Neural cell (in vitro differentiated cells): ENCODE results near the gene FAM83F.

ENCODE experiments used
- EP300 ChIP-seq: fragments of 450-650 bp; conservative IDR thresholded peaks from 2 replicates; pipeline ENCODE4 v1.6.1; 2014; ENCODE audit warnings: antibody characterized with exemption, mild to moderate bottlenecking, moderate library complexity; ENCODE audit not compliant: poor library complexity, severe bottlenecking
- EZH2 ChIP-seq: fragments of 200-600, 300-800 bp; shearing (Covaris generic), sonication (generic); IDR thresholded peaks from 2 replicates; pipeline ENCODE4 v1.6.1; 2014; ENCODE audit warnings: antibody characterized with exemption, low read length, borderline replicate concordance, mild to moderate bottlenecking; ENCODE audit not compliant: insufficient read depth, poor library complexity, severe bottlenecking
- POLR2AphosphoS5 ChIP-seq: IDR thresholded peaks from 2 replicates; pipeline ENCODE4 v1.6.1; 2012
- SMC3 ChIP-seq: fragments of 450-650 bp; conservative IDR thresholded peaks from 2 replicates; pipeline ENCODE4 v1.6.1; 2014; ENCODE audit warnings: antibody characterized with exemption, mild to moderate bottlenecking, moderate library complexity; ENCODE audit not compliant: poor library complexity
- TAF1 ChIP-seq: IDR thresholded peaks from 2 replicates; pipeline ENCODE4 v1.6.1; 2012; ENCODE audit warnings: low read depth
- TF ChIP-seq, protein P1 (sequence below): fragments of 450-650 bp; IDR thresholded peaks from 2 replicates; pipeline ENCODE4 v1.5.1; 2014; ENCODE audit warnings: antibody characterized with exemption, mild to moderate bottlenecking, moderate library complexity; ENCODE audit not compliant: poor library complexity, severe bottlenecking
- TF ChIP-seq, protein P2 (sequence below): IDR thresholded peaks from 2 replicates; pipeline ENCODE4 v1.6.1; 2012; ENCODE audit warnings: borderline replicate concordance

DNA sequence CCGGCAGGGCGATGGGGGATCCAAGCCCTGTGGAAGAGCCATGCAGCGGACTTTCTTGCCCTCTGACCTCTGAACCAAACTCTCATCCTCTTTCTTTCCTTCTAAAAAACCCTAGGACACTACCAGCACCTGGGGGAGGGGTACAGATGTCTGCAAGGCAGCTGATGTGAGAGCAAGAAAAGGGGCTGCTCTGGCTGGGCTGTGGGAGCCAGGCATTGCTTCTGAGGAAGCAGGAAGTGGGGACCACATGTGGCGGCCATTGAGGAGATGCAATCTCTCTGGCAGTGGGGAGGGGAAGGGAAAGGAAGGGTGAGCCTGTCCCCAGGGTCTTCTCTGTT is 36.0 kb downstream of the FAM83F start:
- TF ChIP-seq, protein P1, sequence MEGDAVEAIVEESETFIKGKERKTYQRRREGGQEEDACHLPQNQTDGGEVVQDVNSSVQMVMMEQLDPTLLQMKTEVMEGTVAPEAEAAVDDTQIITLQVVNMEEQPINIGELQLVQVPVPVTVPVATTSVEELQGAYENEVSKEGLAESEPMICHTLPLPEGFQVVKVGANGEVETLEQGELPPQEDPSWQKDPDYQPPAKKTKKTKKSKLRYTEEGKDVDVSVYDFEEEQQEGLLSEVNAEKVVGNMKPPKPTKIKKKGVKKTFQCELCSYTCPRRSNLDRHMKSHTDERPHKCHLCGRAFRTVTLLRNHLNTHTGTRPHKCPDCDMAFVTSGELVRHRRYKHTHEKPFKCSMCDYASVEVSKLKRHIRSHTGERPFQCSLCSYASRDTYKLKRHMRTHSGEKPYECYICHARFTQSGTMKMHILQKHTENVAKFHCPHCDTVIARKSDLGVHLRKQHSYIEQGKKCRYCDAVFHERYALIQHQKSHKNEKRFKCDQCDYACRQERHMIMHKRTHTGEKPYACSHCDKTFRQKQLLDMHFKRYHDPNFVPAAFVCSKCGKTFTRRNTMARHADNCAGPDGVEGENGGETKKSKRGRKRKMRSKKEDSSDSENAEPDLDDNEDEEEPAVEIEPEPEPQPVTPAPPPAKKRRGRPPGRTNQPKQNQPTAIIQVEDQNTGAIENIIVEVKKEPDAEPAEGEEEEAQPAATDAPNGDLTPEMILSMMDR: no peak
- TF ChIP-seq POLR2AphosphoS5 (no peak), EZH2 (no peak), TAF1 (no peak), EP300 (no peak), SMC3 (no peak)
- TF ChIP-seq, protein P2, sequence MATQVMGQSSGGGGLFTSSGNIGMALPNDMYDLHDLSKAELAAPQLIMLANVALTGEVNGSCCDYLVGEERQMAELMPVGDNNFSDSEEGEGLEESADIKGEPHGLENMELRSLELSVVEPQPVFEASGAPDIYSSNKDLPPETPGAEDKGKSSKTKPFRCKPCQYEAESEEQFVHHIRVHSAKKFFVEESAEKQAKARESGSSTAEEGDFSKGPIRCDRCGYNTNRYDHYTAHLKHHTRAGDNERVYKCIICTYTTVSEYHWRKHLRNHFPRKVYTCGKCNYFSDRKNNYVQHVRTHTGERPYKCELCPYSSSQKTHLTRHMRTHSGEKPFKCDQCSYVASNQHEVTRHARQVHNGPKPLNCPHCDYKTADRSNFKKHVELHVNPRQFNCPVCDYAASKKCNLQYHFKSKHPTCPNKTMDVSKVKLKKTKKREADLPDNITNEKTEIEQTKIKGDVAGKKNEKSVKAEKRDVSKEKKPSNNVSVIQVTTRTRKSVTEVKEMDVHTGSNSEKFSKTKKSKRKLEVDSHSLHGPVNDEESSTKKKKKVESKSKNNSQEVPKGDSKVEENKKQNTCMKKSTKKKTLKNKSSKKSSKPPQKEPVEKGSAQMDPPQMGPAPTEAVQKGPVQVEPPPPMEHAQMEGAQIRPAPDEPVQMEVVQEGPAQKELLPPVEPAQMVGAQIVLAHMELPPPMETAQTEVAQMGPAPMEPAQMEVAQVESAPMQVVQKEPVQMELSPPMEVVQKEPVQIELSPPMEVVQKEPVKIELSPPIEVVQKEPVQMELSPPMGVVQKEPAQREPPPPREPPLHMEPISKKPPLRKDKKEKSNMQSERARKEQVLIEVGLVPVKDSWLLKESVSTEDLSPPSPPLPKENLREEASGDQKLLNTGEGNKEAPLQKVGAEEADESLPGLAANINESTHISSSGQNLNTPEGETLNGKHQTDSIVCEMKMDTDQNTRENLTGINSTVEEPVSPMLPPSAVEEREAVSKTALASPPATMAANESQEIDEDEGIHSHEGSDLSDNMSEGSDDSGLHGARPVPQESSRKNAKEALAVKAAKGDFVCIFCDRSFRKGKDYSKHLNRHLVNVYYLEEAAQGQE: no peak
